Skeletal muscle satellite cell (primary cell): ENCODE measurements around the gene PDGFRB.

ENCODE experiments used
- H3K27me3 ChIP-seq: 2 replicates; pipeline ENCODE4 v1.7.0; 2013; ENCODE audit warnings: low read length; ENCODE audit not compliant: control insufficient read depth, insufficient read depth
- H3K36me3 ChIP-seq: 2 replicates; pipeline ENCODE4 v1.7.0; 2013; ENCODE audit warnings: mild to moderate bottlenecking, control low read depth, low read length; ENCODE audit not compliant: insufficient read depth
- H3K4me1 ChIP-seq: 2 replicates; pipeline ENCODE4 v1.7.0; 2013; ENCODE audit warnings: low read length; ENCODE audit not compliant: control insufficient read depth, insufficient read depth
- H3K4me2 ChIP-seq: 2 replicates; pipeline ENCODE4 v1.7.0; 2013; ENCODE audit warnings: mild to moderate bottlenecking, low read length
- H3K4me3 ChIP-seq: 2 replicates; pipeline ENCODE4 v1.7.0; 2013; ENCODE audit warnings: low read length
- H3K9ac ChIP-seq: 2 replicates; pipeline ENCODE4 v1.7.0; 2013; ENCODE audit warnings: mild to moderate bottlenecking, low read depth, low read length, moderate library complexity
- H3K9me3 ChIP-seq: replicated peaks from 2 replicates; pipeline ENCODE4 v1.7.0; 2013; ENCODE audit warnings: mild to moderate bottlenecking, control low read depth, low read length

Gene PDGFRB

DNA sequence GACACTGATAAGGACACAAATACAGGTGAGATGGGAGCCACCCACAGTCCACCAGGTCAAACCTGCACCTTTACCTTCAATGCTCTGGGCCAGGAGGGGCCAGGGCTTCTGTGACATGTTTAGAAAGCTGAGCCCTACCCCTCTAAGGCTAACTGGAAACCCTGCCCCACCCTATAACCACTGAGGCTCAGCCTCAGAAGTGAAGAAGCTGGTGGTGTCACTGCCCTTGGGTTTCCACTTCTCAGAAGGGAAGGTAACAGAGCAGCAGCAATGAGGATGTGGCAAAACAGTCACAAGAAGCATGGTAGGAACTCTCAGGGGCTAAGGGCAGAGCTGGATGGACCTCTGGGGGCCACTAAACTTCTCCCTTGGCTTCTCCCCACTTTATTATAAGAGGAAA, 6.0 kb downstream of the PDGFRB start:
- Histone ChIP-seq H3K27me3 (no peaks in the 10 kb centered on the region), H3K9ac (no peak overlapping the region), H3K4me1 (peaks cover 26% of the 10 kb centered on the region), H3K9me3 (no peaks in the 10 kb centered on the region), H3K4me3 (no peak overlapping the region), H3K4me2 (no peak overlapping the region), H3K36me3 (no peaks in the 10 kb centered on the region)

DNA sequence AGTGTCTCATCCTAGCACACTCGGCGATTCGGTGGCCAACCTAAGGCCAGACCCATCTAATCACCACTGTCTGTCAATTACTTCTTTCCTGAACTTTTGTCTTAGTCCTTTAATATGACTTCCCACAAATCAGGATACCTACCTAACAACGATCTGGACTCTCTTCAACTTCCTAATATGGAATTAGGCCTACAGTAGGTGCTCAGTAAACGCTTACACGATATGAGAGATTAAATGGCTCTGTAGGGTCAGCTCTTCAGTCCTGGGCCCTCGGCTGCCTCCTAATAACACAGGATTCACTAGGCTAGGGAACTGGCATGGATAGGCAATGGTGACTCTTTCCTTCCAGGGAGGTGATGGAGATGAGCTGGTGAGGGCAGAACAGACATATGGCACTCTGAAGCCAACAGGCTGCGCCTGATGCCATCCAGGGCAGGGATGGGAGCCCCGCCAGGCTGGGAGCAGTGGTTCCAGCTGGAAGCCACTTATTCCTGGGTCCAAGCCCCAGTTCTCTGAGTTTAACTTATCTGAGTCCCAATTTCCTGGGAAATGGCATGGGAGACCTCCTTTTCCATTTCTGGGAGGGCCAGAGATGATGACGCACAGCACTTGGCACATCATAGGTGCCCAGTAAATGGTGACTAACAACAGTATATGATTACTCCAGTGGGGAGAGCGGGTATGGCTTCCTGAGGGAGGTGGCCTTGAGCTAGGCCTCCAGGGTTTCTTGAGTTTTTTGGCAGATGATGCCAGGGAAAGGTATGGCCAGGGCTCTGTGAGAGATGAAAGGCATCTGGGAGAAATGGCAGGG, 7.3 kb downstream of the PDGFRB start:
- no peaks in the 10 kb centered on the region for H3K9me3 ChIP-seq

GRCh38 chr5:150147670-150148069, 8.0 kb downstream of the PDGFRB start:
- peaks cover 35% of the 10 kb centered on the region for H3K4me1 ChIP-seq
- no peaks in the 10 kb centered on the region for H3K27me3 ChIP-seq
- H3K36me3 ChIP-seq, result no peaks in the 10 kb centered on the region
- no peak overlapping the region for H3K4me2 ChIP-seq
- no peaks in the 10 kb centered on the region for H3K9me3 ChIP-seq
- no peak overlapping the region for H3K9ac ChIP-seq
- no peak overlapping the region for H3K4me3 ChIP-seq

More for the DNA sequence above, 7.3 kb downstream of the PDGFRB start:
- H3K4me3 ChIP-seq, result no peak overlapping the region
- no peaks in the 10 kb centered on the region for H3K36me3 ChIP-seq
- H3K9ac ChIP-seq, result no peak overlapping the region
- no peaks in the 10 kb centered on the region for H3K27me3 ChIP-seq
- H3K4me2 ChIP-seq, result no peak overlapping the region
- peaks cover 28% of the 10 kb centered on the region for H3K4me1 ChIP-seq

GRCh38 chr5:150146862-150147601, 8.6 kb downstream of the PDGFRB start:
- no peaks in the 10 kb centered on the region for H3K9me3 ChIP-seq
- no peaks in the 10 kb centered on the region for H3K36me3 ChIP-seq
- peaks cover 41% of the 10 kb centered on the region for H3K4me1 ChIP-seq
- no peak overlapping the region for H3K4me2 ChIP-seq
- H3K9ac ChIP-seq, result no peak overlapping the region
- H3K4me3 ChIP-seq, result no peak overlapping the region
- H3K27me3 ChIP-seq, result no peaks in the 10 kb centered on the region

DNA sequence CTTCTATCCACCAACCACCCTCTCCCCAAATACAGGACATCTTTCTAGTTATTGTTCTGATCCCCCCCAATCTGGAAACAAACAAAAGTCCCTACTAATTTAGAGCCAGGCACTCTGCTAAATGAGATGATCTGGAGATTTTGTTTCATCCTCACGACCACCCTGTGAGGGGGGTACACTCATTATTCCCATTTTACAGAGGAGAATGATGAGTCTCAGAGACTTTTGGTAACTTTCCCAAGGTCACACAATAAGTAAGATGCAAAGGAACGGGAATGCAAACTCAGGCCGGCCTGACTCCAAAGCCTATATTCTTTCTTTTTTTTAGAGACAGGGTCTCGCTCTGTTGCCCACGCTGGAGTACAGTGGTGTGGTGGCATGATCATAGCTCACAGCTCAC, 9.4 kb downstream of the PDGFRB start:
- H3K4me3 ChIP-seq, result no peak overlapping the region
- no peaks in the 10 kb centered on the region for H3K36me3 ChIP-seq
- no peak overlapping the region for H3K4me2 ChIP-seq
- peaks cover 49% of the 10 kb centered on the region for H3K4me1 ChIP-seq
- H3K27me3 ChIP-seq, result no peaks in the 10 kb centered on the region
- H3K9me3 ChIP-seq, result no peaks in the 10 kb centered on the region
- no peak overlapping the region for H3K9ac ChIP-seq

- Histone ChIP-seq H3K27me3 (no peaks in the 10 kb centered on the region), H3K36me3 (no peaks in the 10 kb centered on the region), H3K4me2 (no peak overlapping the region), H3K9me3 (no peaks in the 10 kb centered on the region), H3K9ac (peak overlapping the region; percentile 73), H3K4me3 (no peak overlapping the region), H3K4me1 (peaks cover 62% of the 10 kb centered on the region)
Observed at GRCh38 chr5:150144879-150145278, 10.8 kb downstream of the PDGFRB start.

- Histone ChIP-seq H3K9me3 (no peaks in the 10 kb centered on the region), H3K36me3 (no peaks in the 10 kb centered on the region), H3K4me3 (peak overlapping the region; percentile 26), H3K4me2 (peak overlapping the region; percentile 82), H3K9ac (peak overlapping the region; percentile 73), H3K27me3 (no peaks in the 10 kb centered on the region), H3K4me1 (peaks cover 66% of the 10 kb centered on the region)
Observed at GRCh38 chr5:150144246-150144801, 11.3 kb downstream of the PDGFRB start.

- Histone ChIP-seq H3K4me1 (peaks cover 68% of the 10 kb centered on the region), H3K9me3 (no peaks in the 10 kb centered on the region), H3K4me3 (peak overlapping the region; percentile 37), H3K27me3 (no peaks in the 10 kb centered on the region), H3K4me2 (peak overlapping the region; percentile 82), H3K9ac (peak overlapping the region; percentile 73), H3K36me3 (no peaks in the 10 kb centered on the region)
Observed at GRCh38 chr5:150143350-150144245, 12.0 kb downstream of the PDGFRB start.

GRCh38 chr5:150142959-150143349, 12.7 kb downstream of the PDGFRB start:
- Histone ChIP-seq H3K4me1 (peaks cover 69% of the 10 kb centered on the region), H3K4me3 (peak overlapping the region; percentile 37), H3K9ac (peak overlapping the region; percentile 73), H3K4me2 (peak overlapping the region; percentile 82), H3K36me3 (no peaks in the 10 kb centered on the region), H3K9me3 (no peaks in the 10 kb centered on the region), H3K27me3 (no peaks in the 10 kb centered on the region)

GRCh38 chr5:150142185-150142958, 13.3 kb downstream of the PDGFRB start:
- Histone ChIP-seq H3K4me1 (peaks cover 75% of the 10 kb centered on the region), H3K36me3 (no peaks in the 10 kb centered on the region), H3K9me3 (no peaks in the 10 kb centered on the region), H3K4me3 (peak overlapping the region; percentile 33), H3K27me3 (no peaks in the 10 kb centered on the region), H3K4me2 (peak overlapping the region; percentile 82), H3K9ac (peak overlapping the region; percentile 33)
